ENCODE results near the gene GLIPR2. TPM values are rescaled to one million over a fixed set of nuclear protein-coding genes. Genes with fewer than 3 reads are reported as not detected.
A peak's percentile ranks its signal among the peaks of the same experiment; 100 is the strongest.

Gene GLIPR2
- total and polyA plus RNA-seq, 4 donors, result 17.4 to 112 (median 75.8) TPM

GRCh38 chr9:36101916-36102741, 34.4 kb upstream of the GLIPR2 start:
- Histone ChIP-seq H3K4me3 (no peak overlapping the region), H3K9me3 (ENCODE audit: control insufficient read depth in 4 of 4, insufficient read depth in 3 of 4, low read length in 3 of 4) (no peaks in the 10 kb centered on the region), H3K9ac (ENCODE audit: insufficient read depth in 1 of 2, low read length in 2 of 2) (no peak overlapping the region), H3K27me3 (ENCODE audit: control insufficient read depth in 3 of 3, insufficient read depth in 3 of 3, low read length in 2 of 3) (no peaks in the 10 kb centered on the region), H3K36me3 (ENCODE audit: control insufficient read depth in 4 of 4, insufficient read depth in 4 of 4, low read length in 4 of 4) (peaks cover 0 to 4% (median 1%) of the 10 kb centered on the region in 4 donors), H3K27ac (ENCODE audit: low read depth in 1 of 2, low read length in 1 of 2) (no peak overlapping the region), H3K4me1 (ENCODE audit: control insufficient read depth in 5 of 5, insufficient read depth in 5 of 5, low read length in 5 of 5) (no peaks in the 10 kb centered on the region)
- DNase-seq (no peak), ATAC-seq (ENCODE audit: insufficient read depth, low FRiP score) (peak; percentile 48)
- no peak for TF ChIP-seq CTCF (IDR thresholded peaks at IDR 0.05; ENCODE audit: control extremely low read depth, extremely low read depth)
- 83 to 93% methylated on average over 4 of the region's 4 CpGs for whole genome bisulfite sequencing, 2 donors

GRCh38 chr9:36102742-36103495, 33.6 kb upstream of the GLIPR2 start:
- Histone ChIP-seq H3K36me3 (ENCODE audit: control insufficient read depth in 4 of 4, insufficient read depth in 4 of 4, low read length in 4 of 4) (peaks cover 0 to 6% (median 1%) of the 10 kb centered on the region in 4 donors), H3K27ac (ENCODE audit: low read depth in 1 of 2, low read length in 1 of 2) (no peak overlapping the region), H3K9me3 (ENCODE audit: control insufficient read depth in 4 of 4, insufficient read depth in 3 of 4, low read length in 3 of 4) (no peaks in the 10 kb centered on the region), H3K9ac (ENCODE audit: insufficient read depth in 1 of 2, low read length in 2 of 2) (no peak overlapping the region), H3K4me1 (ENCODE audit: control insufficient read depth in 5 of 5, insufficient read depth in 5 of 5, low read length in 5 of 5) (no peaks in the 10 kb centered on the region), H3K27me3 (ENCODE audit: control insufficient read depth in 3 of 3, insufficient read depth in 3 of 3, low read length in 2 of 3) (no peaks in the 10 kb centered on the region), H3K4me3 (no peak overlapping the region)
- WGBS, 2 donors, result 82% methylated on average over 10 of the region's 10 CpGs
- peak; percentile 84 for TF ChIP-seq CTCF (IDR thresholded peaks at IDR 0.05; ENCODE audit: control extremely low read depth, extremely low read depth)
- DNase-seq (peak; percentile 75 to 83 (median 80)), ATAC-seq (ENCODE audit: insufficient read depth, low FRiP score) (peak; percentile 65)

- Histone ChIP-seq H3K27ac (ENCODE audit: low read depth in 1 of 2, low read length in 1 of 2) (no peak overlapping the region), H3K9me3 (ENCODE audit: control insufficient read depth in 4 of 4, insufficient read depth in 3 of 4, low read length in 3 of 4) (no peaks in the 10 kb centered on the region)
- no peak for TF ChIP-seq CTCF (IDR thresholded peaks at IDR 0.05; ENCODE audit: control extremely low read depth, extremely low read depth)
Observed at GRCh38 chr9:36109071-36109470, 27.5 kb upstream of the GLIPR2 start.

More at GRCh38 chr9:36109071-36109470, 27.5 kb upstream of the GLIPR2 start:
- 86 to 88% methylated on average over 2 of the region's 2 CpGs for WGBS, 2 donors
- Histone ChIP-seq H3K4me1 (ENCODE audit: control insufficient read depth in 5 of 5, insufficient read depth in 5 of 5, low read length in 5 of 5) (no peaks in the 10 kb centered on the region), H3K36me3 (ENCODE audit: control insufficient read depth in 4 of 4, insufficient read depth in 4 of 4, low read length in 4 of 4) (peaks cover 0 to 7% (median 3%) of the 10 kb centered on the region in 4 donors), H3K9ac (ENCODE audit: insufficient read depth in 1 of 2, low read length in 2 of 2) (no peak overlapping the region), H3K4me3 (no peak overlapping the region), H3K27me3 (ENCODE audit: control insufficient read depth in 3 of 3, insufficient read depth in 3 of 3, low read length in 2 of 3) (no peaks in the 10 kb centered on the region)
- no peak for ATAC-seq (ENCODE audit: insufficient read depth, low FRiP score)
- DNase-seq, result no peak
